GM12875 (cell line): ENCODE measurements around the gene SEC14L6.
"Not testable (repeated sequence)": the region's sequence is repeated elsewhere in the genome, so short reads cannot be mapped to it uniquely, and the experiment has no call there.

Experiments
- H3K4me3 ChIP-seq: one replicate; pipeline ENCODE4 v1.5.1; 2011; ENCODE audit warnings: low read depth, low read length, control low read depth
- TF ChIP-seq, protein P1 (sequence below): IDR thresholded peaks from 2 replicates; pipeline ENCODE4 v1.5.1; 2011; ENCODE audit warnings: low read depth, mild to moderate bottlenecking, control low read depth, inconsistent platforms, low read length, moderate library complexity, borderline replicate concordance; ENCODE audit not compliant: insufficient read depth

SEC14L6 gene

DNA sequence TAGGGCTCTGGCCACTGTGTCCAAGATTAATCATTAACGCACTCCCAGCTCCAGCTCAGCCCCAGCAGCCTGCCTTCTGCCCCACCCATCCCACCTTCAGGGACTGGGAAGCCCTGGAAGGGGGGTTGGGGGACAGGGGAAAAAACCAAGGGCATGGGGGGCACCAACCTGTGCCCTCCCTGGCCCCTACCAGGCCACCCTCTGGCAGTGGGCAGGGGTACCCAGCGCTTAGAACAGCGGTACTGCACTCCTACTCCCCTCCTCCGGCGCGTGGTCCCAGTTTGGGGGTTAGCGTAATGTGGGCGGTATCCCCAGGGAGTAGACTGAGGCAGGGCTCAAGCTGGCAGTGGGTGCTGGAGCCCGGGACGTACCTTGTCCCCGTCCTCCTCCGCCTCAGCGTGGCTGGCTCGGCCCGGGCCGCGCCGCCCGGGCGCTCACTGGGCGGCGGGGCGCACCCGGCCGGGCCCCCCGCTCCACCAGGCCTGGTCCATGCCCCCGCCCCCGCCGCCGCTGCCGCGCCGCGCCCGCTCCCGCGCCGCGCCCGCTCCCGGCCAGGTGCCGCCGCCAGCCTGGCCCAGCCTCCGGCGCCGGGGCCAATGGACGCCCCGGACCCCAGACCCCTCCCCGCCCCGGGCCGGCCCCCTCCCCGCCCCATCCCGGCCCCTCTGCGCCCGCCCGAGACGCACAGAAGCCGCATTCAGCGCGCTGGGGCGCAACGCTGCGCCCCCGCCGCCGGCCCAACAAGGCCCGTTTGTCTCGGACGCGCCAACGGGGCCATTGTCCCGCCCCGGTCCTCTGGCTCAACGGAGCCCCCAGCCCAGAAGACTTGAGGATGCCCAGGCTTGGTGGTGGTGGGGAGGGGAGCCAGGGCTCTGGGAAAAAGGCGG is 27.8 kb upstream of the SEC14L6 start, which contains the start of gene GAL3ST1:
TSS of gene GAL3ST1 (minus strand) at position 571 of the 887 bp plus-strand sequence. CDS start 17,273 bp downstream, outside the sequence.
- TF ChIP-seq, protein P1, sequence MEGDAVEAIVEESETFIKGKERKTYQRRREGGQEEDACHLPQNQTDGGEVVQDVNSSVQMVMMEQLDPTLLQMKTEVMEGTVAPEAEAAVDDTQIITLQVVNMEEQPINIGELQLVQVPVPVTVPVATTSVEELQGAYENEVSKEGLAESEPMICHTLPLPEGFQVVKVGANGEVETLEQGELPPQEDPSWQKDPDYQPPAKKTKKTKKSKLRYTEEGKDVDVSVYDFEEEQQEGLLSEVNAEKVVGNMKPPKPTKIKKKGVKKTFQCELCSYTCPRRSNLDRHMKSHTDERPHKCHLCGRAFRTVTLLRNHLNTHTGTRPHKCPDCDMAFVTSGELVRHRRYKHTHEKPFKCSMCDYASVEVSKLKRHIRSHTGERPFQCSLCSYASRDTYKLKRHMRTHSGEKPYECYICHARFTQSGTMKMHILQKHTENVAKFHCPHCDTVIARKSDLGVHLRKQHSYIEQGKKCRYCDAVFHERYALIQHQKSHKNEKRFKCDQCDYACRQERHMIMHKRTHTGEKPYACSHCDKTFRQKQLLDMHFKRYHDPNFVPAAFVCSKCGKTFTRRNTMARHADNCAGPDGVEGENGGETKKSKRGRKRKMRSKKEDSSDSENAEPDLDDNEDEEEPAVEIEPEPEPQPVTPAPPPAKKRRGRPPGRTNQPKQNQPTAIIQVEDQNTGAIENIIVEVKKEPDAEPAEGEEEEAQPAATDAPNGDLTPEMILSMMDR, result no peak
- no peak within 1 kb of the TSS for H3K4me3 ChIP-seq

DNA sequence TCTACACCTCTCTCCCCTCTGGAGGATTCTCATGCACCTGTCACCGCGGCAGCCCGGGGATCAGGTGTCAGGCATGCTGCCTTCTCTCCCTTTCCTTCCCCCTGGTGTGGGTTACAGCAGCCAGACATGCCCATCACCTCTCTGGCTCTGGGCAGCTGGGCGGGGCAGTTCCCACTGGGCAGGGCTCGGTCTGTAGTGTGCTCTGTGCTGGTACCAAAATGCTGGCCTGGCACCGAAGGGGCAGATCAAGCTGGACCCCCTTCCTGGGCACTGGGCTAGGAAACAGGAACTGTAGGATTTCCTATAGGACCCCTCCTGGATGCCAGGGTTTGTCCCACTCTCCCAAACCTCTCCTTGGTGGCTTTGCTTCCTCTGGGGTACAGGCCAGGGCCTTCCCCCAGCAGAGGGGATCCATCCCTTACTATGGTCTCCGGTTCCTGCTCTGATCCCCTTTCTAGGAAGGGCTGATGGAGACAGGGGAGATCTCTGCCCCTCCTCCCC is 27.1 kb upstream of the SEC14L6 start:
- H3K4me3 ChIP-seq, result no peak overlapping the region

DNA sequence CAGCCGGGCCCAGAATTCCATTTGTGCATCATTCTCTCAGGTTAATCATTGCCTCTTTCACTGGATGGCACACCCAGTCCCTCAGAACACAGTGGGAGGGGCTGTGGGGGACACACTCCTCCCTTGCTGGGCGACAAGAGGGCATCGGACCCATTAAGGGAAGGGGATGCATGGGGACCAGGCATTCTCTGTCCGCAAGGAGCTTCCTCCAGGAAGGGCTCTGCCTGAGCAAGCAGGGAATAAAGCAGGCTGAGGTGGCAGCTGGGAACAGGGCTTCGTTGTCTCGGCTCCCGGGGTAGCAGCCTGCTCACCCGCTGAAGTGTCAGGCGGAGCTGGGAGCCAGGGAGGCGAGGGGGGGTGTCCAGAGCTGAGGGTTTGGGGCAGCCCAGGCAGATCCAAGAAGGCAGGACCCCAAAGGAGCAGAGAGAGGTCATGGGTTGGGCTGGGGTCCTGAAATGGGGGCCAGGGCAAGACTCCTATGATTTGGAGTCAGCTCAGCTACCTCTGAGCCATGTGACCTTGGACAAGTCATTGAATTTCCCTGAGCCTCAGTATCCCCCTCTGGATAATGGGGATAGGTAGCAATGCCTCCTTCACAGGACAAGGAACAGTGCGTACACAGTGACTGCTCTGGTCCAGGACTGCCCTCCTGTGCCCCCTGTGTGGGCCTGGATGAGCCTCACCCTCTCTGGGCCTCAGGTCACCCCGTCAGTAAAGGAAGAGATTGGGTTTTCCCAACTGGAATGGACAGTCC is 26.5 kb upstream of the SEC14L6 start:
- TF ChIP-seq, protein P1, result no peak
- H3K4me3 ChIP-seq, result no peak overlapping the region

More for the DNA sequence above, 27.1 kb upstream of the SEC14L6 start:
- TF ChIP-seq, protein P1, result no peak

DNA sequence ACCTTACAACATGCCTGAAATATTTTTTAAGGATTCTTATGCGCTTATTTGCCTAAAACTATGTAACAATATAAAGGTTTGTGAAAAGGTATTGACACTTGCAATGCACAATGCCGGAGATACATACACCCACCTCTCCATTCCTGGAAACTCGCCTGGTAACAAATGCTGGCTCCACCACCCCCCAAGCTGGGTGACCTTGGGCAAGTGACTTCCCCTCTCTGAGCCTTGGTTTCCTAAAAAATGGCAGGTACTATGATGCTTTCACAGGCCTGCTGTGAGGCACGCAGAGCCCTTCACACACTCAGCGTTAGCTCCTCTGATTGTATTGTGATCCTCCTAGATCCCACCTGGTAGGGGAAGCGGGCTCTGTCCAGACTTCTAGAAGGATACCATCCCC is 25.7 kb upstream of the SEC14L6 start:
- no peak overlapping the region for H3K4me3 ChIP-seq
- TF ChIP-seq, protein P1, result no peak

DNA sequence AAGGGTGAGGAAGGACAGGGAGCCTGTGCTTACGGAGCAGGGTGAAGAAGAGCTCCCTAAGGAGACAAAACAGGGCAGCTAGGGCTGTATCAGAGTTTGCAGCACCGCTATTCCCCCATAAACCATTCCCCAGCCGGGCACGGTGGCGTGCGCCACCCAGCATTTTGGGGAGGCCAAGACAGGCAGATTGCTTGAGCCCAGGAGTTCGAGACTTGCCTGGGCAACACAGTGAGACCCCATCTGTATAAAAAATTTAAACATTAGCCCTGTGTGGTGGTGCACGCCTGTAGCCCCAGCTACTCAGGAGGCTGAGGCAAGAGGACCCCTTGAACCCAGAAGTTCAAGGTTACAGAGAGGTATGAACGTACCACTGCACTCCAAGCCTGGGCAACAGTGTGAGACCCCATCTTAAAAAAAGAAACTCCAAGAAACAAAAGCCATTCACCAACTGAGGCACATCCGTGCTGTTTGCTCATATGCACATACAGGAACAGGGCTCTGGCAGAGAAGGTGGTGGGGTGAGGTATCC is 23.2 kb upstream of the SEC14L6 start:
- TF ChIP-seq, protein P1, result no peak
- no peak overlapping the region for H3K4me3 ChIP-seq

DNA sequence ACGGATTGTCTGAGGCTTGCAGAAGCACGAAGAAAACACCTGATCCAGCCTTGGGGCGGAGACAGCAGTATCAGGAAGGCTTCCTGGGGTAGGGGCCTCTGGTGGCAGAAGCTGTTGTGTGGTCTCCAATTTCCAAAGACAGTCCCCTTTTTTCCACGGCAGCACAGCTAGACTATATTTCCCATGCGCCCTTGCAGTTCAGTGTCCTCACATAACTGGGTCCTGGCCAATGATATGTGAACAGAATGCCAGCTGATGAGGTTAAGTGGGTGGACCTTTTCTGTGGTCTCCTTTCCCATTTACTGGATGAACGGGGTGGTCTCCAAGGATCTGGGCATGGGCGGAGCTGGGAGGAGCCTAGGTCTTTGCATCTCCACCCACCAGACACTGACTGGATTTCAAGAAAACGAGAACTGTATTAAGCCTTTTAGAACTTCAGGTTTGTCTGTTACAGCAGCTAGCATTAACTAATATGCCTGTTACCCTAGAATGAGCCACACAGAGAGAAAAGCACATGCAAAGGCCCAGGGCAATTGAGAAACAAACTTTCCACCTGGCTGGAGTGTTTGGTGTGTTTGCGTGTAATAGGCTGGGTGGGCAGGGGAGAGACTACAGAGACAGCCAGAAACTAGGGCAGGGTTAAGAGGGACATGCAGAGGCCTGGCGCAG is 21.7 kb upstream of the SEC14L6 start:
- TF ChIP-seq, protein P1, result no peak
- H3K4me3 ChIP-seq, result no peak overlapping the region

DNA sequence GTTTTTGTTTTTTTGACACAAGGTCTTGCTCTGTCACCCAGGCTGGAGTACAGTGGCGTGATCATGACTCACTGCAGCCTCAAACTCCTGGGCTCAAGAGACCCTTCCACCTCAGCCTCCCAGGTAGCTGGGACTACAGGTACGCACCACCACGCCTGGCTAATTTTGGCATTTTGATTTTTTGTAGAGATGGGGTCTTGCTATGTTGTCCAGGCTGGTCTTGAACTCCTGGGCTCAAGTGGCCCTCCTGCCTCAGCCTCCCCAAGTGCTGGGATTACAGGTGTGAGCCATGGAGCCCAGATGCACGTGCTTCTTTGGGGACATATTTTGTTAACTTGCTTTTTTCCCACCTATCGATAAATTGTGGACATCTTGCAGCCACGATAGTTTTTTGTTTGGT is 20.7 kb upstream of the SEC14L6 start:
- not testable (repeated sequence) for H3K4me3 ChIP-seq
